Prostate gland (tissue), 2 donors: ENCODE data around the gene SLC32A1. TPM values are rescaled to one million over a fixed set of nuclear protein-coding genes. Genes with fewer than 3 reads are reported as not detected.
A peak's percentile ranks its signal among the peaks of the same experiment; 100 is the strongest.

Experiments
- DNase-seq: peaks from one replicate; pipeline ENCODE4 v3.0.0-alpha.2; 2019; ENCODE audit warnings: low spot score
- H3K27ac ChIP-seq, 2 donors: fragments of 200-600 bp; sonication (generic); 2 replicates each; pipeline ENCODE4 v1.5.1; 2017 to 2019
- H3K27me3 ChIP-seq: fragments of 200-600 bp; sonication (generic); replicated peaks from 2 replicates; pipeline ENCODE4 v1.5.1; 2019; ENCODE audit not compliant: insufficient read depth
- H3K36me3 ChIP-seq, 2 donors: fragments of 200-600 bp; sonication (generic); 1 replicate in 1 of 2; 2 replicates in 1 of 2; pipeline versions ENCODE4 v1.5.1 to v1.8.1; 2017 to 2019
- H3K4me1 ChIP-seq: fragments of 200-600 bp; sonication (generic); replicated peaks from 2 replicates; pipeline ENCODE4 v1.5.1; 2019
- H3K4me3 ChIP-seq, 2 donors: fragments of 200-600 bp; sonication (generic); 2 replicates each; pipeline ENCODE4 v1.5.1; 2017 to 2019
- H3K9me3 ChIP-seq: fragments of 200-600 bp; sonication (generic); 2 replicates; pipeline ENCODE4 v1.5.1; 2017
- POLR2A ChIP-seq: fragments of 450-650 bp; IDR thresholded peaks from one replicate; pipeline ENCODE4 v1.6.1; 2016; ENCODE audit warnings: antibody characterized with exemption, mild to moderate bottlenecking
- POLR2AphosphoS5 ChIP-seq: sonication (generic); formaldehyde crosslinking; IDR thresholded peaks from one replicate; pipeline ENCODE4 v1.6.1; 2017; ENCODE audit warnings: antibody characterized with exemption
- WGBS: methylation state at CpG from one replicate; pipeline ENCODE4 v1.1.5; 2018; 5-methylcytosine and 5-hydroxymethylcytosine counted together
- intact Hi-C: fragments of 100-400 bp; cut with DNase I; formaldehyde crosslinking; loops from one replicate; pipeline ENCODE4 v1.14.2; 2022
- total RNA-seq, 2 donors: library from RNA; depleted of rRNA; stranded (reverse); fragments of >200 nt; gene quantifications; one replicate each; pipeline ENCODE4 v1.1.0, GENCODE V29; 2016
- TF ChIP-seq, protein P1 (sequence below), 4 experiments: fragments of 200-600 bp in 2 of 4; fragments of 450-650 bp in 2 of 4; sonication (generic) in 2 of 4; IDR thresholded peaks; 1 replicate in 3 of 4; 2 replicates in 1 of 4; pipeline ENCODE4 v1.5.1; 2016 to 2019; ENCODE audit warnings: antibody characterized with exemption in 4 of 4, mild to moderate bottlenecking in 2 of 4, moderate library complexity in 2 of 4

Gene SLC32A1
- total RNA-seq, 2 donors from 2014 or later: not detected

DNA sequence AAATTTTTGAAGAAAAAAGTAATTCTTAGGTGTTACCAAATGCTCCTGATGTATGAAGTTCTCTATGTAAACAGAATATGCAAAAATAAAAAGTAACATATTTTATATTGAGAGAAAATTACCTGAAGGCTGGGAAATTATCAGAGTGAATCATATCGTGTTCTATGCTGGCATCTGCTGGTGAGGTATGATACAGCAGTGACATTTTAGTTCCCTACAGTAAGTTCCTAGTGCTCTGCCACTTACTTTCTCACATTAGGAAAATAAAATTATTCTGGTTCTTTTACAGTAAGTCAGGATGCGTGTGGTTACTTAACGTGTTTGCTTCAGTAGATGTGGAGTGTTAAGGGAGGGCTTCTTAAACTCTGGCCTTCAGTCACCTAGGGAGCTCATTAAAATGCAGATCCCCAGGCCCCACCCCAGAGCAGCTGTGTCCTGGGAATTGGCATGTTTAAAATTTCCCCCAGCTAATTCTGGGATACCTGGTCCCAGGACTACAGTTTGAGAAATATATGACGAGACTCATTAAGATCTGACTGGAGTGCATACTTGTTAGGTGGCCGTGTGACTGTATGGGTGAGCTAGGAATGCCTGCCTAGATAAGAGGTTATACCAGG lies 27.2 kb downstream of the SLC32A1 start:
- no peaks in the 10 kb centered on the region for H3K27me3 ChIP-seq
- H3K9me3 ChIP-seq: no peaks in the 10 kb centered on the region
- intact Hi-C loops: loop anchor here (2.0 kb wide), 1 partner anchor 103 kb away; no protein-coding TSS in a partner anchor
- no peaks in the 10 kb centered on the region for H3K4me1 ChIP-seq
- whole genome bisulfite sequencing: 60% methylated on average over 5 of the region's 5 CpGs
- DNase-seq: no peak
- TF ChIP-seq POLR2AphosphoS5: no peak
- TF ChIP-seq POLR2A: no peak
- TF ChIP-seq, protein P1, sequence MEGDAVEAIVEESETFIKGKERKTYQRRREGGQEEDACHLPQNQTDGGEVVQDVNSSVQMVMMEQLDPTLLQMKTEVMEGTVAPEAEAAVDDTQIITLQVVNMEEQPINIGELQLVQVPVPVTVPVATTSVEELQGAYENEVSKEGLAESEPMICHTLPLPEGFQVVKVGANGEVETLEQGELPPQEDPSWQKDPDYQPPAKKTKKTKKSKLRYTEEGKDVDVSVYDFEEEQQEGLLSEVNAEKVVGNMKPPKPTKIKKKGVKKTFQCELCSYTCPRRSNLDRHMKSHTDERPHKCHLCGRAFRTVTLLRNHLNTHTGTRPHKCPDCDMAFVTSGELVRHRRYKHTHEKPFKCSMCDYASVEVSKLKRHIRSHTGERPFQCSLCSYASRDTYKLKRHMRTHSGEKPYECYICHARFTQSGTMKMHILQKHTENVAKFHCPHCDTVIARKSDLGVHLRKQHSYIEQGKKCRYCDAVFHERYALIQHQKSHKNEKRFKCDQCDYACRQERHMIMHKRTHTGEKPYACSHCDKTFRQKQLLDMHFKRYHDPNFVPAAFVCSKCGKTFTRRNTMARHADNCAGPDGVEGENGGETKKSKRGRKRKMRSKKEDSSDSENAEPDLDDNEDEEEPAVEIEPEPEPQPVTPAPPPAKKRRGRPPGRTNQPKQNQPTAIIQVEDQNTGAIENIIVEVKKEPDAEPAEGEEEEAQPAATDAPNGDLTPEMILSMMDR (IDR thresholded peaks at IDR 0.05): peak in 3 of 4 experiments; percentile 42 to 75 (median 73)
- no peak overlapping the region for H3K4me3 ChIP-seq
- no peaks in the 10 kb centered on the region for H3K36me3 ChIP-seq
- no peak overlapping the region for H3K27ac ChIP-seq

DNA sequence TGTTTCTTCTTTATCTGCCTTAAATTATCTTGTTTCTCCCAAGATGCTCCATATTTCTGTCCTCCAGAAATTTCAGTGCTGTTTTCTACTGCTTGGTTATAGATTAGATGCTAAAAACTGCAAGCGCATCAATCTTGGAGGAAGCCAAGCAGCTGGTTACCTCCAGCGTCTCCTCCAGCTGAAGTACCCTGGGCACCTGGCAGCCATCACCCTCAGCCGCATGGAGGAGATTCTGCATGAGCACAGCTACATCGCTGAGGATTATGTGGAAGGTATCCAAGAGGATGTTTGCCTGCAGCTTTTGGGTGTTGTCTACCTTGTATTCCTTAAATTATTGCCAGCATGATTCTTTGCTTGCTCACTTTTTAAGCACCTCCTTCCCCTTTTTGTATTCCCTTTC lies 27.7 kb downstream of the SLC32A1 start:
- intact Hi-C loops: no loop called here
- TF ChIP-seq, protein P1 (IDR thresholded peaks at IDR 0.05): no peak
- no peak for TF ChIP-seq POLR2A
- TF ChIP-seq POLR2AphosphoS5: no peak
- DNase-seq: no peak
- peaks cover 0 to 5% of the 10 kb centered on the region in 2 donors for H3K36me3 ChIP-seq
- H3K9me3 ChIP-seq: no peaks in the 10 kb centered on the region
- no peaks in the 10 kb centered on the region for H3K27me3 ChIP-seq
- no peaks in the 10 kb centered on the region for H3K4me1 ChIP-seq
- no peak overlapping the region for H3K27ac ChIP-seq
- WGBS: 73% methylated on average over 4 of the region's 4 CpGs
- no peak overlapping the region for H3K4me3 ChIP-seq

DNA sequence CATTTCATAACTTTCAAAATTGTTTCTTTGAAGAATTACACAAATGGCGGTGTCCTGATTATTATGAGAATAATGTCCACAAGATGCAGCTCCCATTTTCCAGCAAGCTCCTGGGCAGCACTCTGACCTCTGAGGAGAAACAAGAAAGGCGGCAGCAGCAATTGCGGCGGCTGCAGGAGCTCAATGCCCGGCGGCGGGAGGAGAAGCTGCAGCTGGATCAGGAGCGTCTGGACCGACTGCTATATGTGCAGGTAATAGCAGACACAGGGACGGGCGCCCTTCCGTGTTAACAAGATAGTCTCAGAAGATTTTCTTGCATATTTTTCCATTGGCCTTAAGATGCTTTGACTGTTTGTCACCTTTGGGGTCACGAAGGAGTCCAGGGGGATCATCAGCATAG lies 30.6 kb downstream of the SLC32A1 start:
- WGBS: 92% methylated on average over 13 of the region's 13 CpGs
- Histone ChIP-seq H3K4me1 (no peaks in the 10 kb centered on the region), H3K9me3 (no peaks in the 10 kb centered on the region), H3K27ac (no peak overlapping the region), H3K36me3 (peaks cover under 1 to 9% of the 10 kb centered on the region in 2 donors), H3K4me3 (no peak overlapping the region), H3K27me3 (no peaks in the 10 kb centered on the region)
- DNase-seq: no peak
- no peak for TF ChIP-seq POLR2A
- no peak for TF ChIP-seq POLR2AphosphoS5
- TF ChIP-seq, protein P1 (IDR thresholded peaks at IDR 0.05): no peak
- intact Hi-C loops: no loop called here

DNA sequence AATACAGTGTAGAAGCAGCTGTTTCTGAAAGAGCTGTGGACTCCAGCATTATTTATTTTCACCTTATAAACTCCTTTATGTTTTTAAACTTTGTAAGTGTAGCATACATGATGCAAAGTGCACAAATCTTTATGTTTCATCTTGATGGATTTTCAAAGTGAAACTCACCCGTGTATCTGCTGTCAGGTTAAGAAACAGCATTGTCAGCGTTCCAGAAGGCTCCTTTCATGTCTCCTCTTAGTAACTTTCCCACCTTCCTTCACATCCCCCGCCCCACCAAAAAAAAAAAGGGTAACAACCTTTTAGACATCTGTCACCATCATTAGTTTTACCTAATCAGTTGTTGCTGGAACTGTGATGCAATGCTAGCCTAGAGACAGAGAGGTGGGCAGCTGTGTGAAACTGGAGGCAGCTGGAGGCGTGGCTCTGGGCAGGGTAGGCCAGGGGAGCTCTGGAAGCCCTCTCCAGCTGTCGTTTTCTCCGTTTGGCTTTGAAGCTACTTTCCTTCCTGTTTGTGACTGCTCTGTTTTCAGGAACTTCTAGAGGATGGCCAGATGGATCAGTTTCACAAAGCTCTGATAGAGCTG lies 31.1 kb downstream of the SLC32A1 start:
- WGBS: 75% methylated on average over 6 of the region's 6 CpGs
- intact Hi-C loops: no loop called here
- Histone ChIP-seq H3K4me1 (no peaks in the 10 kb centered on the region), H3K4me3 (no peak overlapping the region), H3K27me3 (no peaks in the 10 kb centered on the region), H3K9me3 (no peaks in the 10 kb centered on the region), H3K36me3 (peaks cover 6 to 9% of the 10 kb centered on the region in 2 donors), H3K27ac (no peak overlapping the region)
- TF ChIP-seq, protein P1 (IDR thresholded peaks at IDR 0.05): no peak
- TF ChIP-seq POLR2A (no peak), POLR2AphosphoS5 (no peak)
- no peak for DNase-seq
